BE2C (cell line): ENCODE data around the gene RFX7.

Source experiments
- DNase-seq: peaks from one replicate; pipeline ENCODE4 v3.0.0-alpha.2; 2020
- H3K27me3 ChIP-seq: fragments of 250-450 bp; sonication (Bioruptor Pico); 2 replicates; pipeline ENCODE4 v1.5.1; 2020; ENCODE audit warnings: mild to moderate bottlenecking
- H3K36me3 ChIP-seq: fragments of 250-450 bp; sonication (Bioruptor Pico); 2 replicates; pipeline ENCODE4 v1.5.1; 2020; ENCODE audit warnings: mild to moderate bottlenecking
- H3K4me1 ChIP-seq: fragments of 250-450 bp; sonication (Bioruptor Pico); 2 replicates; pipeline ENCODE4 v1.5.1; 2020
- H3K4me3 ChIP-seq: 2 replicates; pipeline ENCODE4 v1.5.1; 2011; ENCODE audit warnings: low read depth, low read length
- H3K9me3 ChIP-seq: fragments of 250-450 bp; sonication (Bioruptor Pico); 2 replicates; pipeline ENCODE4 v1.5.1; 2020
- CTCF ChIP-seq: IDR thresholded peaks from 2 replicates; pipeline ENCODE4 v1.5.1; 2012; ENCODE audit warnings: mild to moderate bottlenecking, low read depth, low read length

The RFX7 gene

GRCh38 chr15:56215769-56216168 is 27.9 kb downstream of the RFX7 start:
- no peaks in the 10 kb centered on the region for H3K27me3 ChIP-seq
- no peak for DNase-seq
- no peaks in the 10 kb centered on the region for H3K4me1 ChIP-seq
- no peak for TF ChIP-seq CTCF
- no peak overlapping the region for H3K4me3 ChIP-seq
- H3K36me3 ChIP-seq = no peaks in the 10 kb centered on the region
- H3K9me3 ChIP-seq = no peaks in the 10 kb centered on the region

DNA sequence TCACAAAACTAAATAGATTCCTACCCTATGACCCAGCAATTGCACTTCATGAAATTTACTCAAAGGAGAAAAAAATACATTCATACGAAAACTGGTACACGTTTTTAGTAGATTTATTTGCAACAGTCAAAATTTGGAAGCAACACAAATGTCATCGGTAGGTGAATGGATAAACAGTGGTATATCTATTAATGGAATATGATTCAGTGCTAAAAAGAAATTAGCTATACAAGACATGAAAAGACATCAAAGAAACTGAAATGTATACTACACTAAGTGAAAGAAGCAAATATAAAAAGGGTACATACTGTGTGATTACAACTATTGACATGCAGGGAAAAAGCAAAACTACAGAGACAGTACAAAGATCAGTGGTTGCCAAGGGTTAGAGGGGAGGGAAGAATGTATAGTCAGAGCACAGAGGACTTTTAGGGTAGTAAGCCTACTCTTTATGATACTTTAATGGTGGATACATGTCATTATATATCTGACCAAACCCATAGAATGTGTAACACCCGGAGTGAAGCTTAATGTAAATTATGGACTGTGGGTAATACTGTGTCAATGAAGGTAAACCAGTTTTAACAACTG is 31.6 kb downstream of the RFX7 start:
- TF ChIP-seq CTCF = no peak
- Histone ChIP-seq H3K4me1 (no peaks in the 10 kb centered on the region), H3K4me3 (no peak overlapping the region), H3K9me3 (no peaks in the 10 kb centered on the region), H3K27me3 (no peaks in the 10 kb centered on the region), H3K36me3 (no peaks in the 10 kb centered on the region)
- DNase-seq = no peak

- no peaks in the 10 kb centered on the region for H3K9me3 ChIP-seq
- no peak for TF ChIP-seq CTCF
- H3K36me3 ChIP-seq = no peaks in the 10 kb centered on the region
- H3K4me1 ChIP-seq = no peaks in the 10 kb centered on the region
- H3K27me3 ChIP-seq = no peaks in the 10 kb centered on the region
- DNase-seq = no peak
- no peak overlapping the region for H3K4me3 ChIP-seq
Observed at GRCh38 chr15:56211064-56211463, 32.6 kb downstream of the RFX7 start.

DNA sequence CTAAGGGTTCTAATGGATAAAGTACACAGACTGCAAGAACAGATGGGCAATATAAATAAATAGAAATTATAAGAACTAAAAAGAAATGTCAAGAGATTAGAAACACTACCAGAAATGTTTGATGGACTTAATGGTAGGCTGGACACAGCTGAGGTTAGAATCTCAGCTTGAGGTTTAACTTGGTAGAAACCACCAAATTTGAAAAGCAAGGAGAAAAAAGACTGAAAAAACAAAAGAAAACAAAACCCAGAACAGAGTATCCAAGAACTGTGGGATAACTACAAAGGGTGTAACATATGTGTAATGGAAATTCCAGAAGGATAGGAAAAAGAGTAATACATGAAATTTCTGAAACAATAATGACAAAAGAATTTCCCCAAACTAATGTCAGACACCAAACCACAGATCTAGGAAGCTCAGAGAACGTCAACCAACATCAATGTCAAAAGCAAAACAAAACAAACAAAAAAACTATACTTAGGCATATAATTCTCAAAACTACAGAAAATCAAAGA is 35.0 kb downstream of the RFX7 start:
- no peak overlapping the region for H3K4me3 ChIP-seq
- H3K27me3 ChIP-seq = no peaks in the 10 kb centered on the region
- no peaks in the 10 kb centered on the region for H3K9me3 ChIP-seq
- H3K4me1 ChIP-seq = no peaks in the 10 kb centered on the region
- H3K36me3 ChIP-seq = no peaks in the 10 kb centered on the region
- TF ChIP-seq CTCF = no peak
- DNase-seq = no peak

- DNase-seq = no peak
- H3K36me3 ChIP-seq = no peaks in the 10 kb centered on the region; the same call in 1 of the 2 replicates
- H3K4me1 ChIP-seq = no peaks in the 10 kb centered on the region
- no peaks in the 10 kb centered on the region for H3K27me3 ChIP-seq
- no peak overlapping the region for H3K4me3 ChIP-seq
- H3K9me3 ChIP-seq = no peaks in the 10 kb centered on the region
- no peak for TF ChIP-seq CTCF
Observed at GRCh38 chr15:56208185-56208584, 35.5 kb downstream of the RFX7 start.

DNA sequence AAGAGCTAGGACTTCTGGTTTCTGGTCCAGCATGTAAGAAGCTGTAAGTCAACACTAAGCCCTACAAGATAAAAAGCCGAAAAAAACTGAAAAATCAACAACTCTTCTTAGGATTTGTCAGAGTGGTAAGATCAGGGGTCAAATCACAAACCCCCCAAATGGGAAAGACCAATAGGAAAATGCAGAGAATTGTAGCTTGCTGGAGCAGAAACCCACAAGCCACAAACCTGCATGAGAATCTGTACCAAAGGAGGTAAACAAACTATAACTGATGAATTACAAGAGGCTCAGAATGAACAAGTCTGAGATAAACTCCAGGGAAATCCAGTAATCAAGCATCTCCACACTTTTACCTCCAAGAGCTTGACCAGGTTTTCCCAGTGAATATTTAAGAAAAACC is 36.0 kb downstream of the RFX7 start:
- Histone ChIP-seq H3K36me3 (no peaks in the 10 kb centered on the region; the same call in 1 of the 2 replicates), H3K27me3 (no peaks in the 10 kb centered on the region), H3K4me3 (no peak overlapping the region), H3K9me3 (no peaks in the 10 kb centered on the region), H3K4me1 (no peaks in the 10 kb centered on the region)
- DNase-seq = no peak
- no peak for TF ChIP-seq CTCF
